Esophagus mucosa (tissue), 1 donor: Measurements from ENCODE around the gene ADARB1. TPM values are rescaled to one million over a fixed set of nuclear protein-coding genes. Genes with fewer than 3 reads are reported as not detected.
"Not testable (repeated sequence)": the region's sequence is repeated elsewhere in the genome, so short reads cannot be mapped to it uniquely, and the experiment has no call there.

Source experiments
- ATAC-seq: fragments of 200-7000 bp; cut with Tn5 transposase; one replicate; pipeline ENCODE4 v1.9.1; 2020
- total RNA-seq: library from RNA; stranded (reverse); gene quantifications from one replicate; pipeline ENCODE4 v1.2.4, GENCODE V29; 2023
- donor health status: DM: yes; HTN: yes; CAD: no.

Gene ADARB1
- total RNA-seq, 1 donor from 2014 or later = 5.9 TPM

GRCh38 chr21:45117314-45117713 lies 42.9 kb downstream of the ADARB1 start:
- ATAC-seq = no peak

GRCh38 chr21:45118099-45118498 lies 43.7 kb downstream of the ADARB1 start:
- no peak for ATAC-seq

- ATAC-seq = no peak
Observed at GRCh38 chr21:45119812-45120211, 45.4 kb downstream of the ADARB1 start.

- no peak for ATAC-seq
Observed at GRCh38 chr21:45120975-45121374, 46.6 kb downstream of the ADARB1 start.

GRCh38 chr21:45122030-45122429 lies 47.6 kb downstream of the ADARB1 start:
- ATAC-seq = no peak

GRCh38 chr21:45122432-45123132 lies 48.2 kb downstream of the ADARB1 start:
- ATAC-seq = no peak

GRCh38 chr21:45123440-45123839 lies 49.1 kb downstream of the ADARB1 start:
- no peak for ATAC-seq

- ATAC-seq = no peak
Observed at GRCh38 chr21:45124596-45124995, 50.2 kb downstream of the ADARB1 start.

- no peak for ATAC-seq
Observed at GRCh38 chr21:45125357-45125756, 51.0 kb downstream of the ADARB1 start.

- no peak for ATAC-seq
Observed at GRCh38 chr21:45126204-45126626, 51.8 kb downstream of the ADARB1 start.

- no peak for ATAC-seq
Observed at GRCh38 chr21:45126983-45127382, 52.6 kb downstream of the ADARB1 start.

GRCh38 chr21:45127937-45128336 lies 53.6 kb downstream of the ADARB1 start:
- ATAC-seq = no peak

GRCh38 chr21:45128613-45129188 lies 54.3 kb downstream of the ADARB1 start:
- ATAC-seq = peak; percentile 76

GRCh38 chr21:45129189-45129923 lies 55.0 kb downstream of the ADARB1 start:
- ATAC-seq = peak; percentile 72

GRCh38 chr21:45130324-45130774 lies 56.0 kb downstream of the ADARB1 start:
- peak; percentile 55 for ATAC-seq

- ATAC-seq = no peak
Observed at GRCh38 chr21:45131537-45131999, 57.2 kb downstream of the ADARB1 start.

GRCh38 chr21:45132841-45133573 lies 58.6 kb downstream of the ADARB1 start:
- ATAC-seq = no peak

GRCh38 chr21:45133574-45134278 lies 59.3 kb downstream of the ADARB1 start:
- ATAC-seq = not testable (repeated sequence)

- no peak for ATAC-seq
Observed at GRCh38 chr21:45134279-45135076, 60.1 kb downstream of the ADARB1 start.

- no peak for ATAC-seq
Observed at GRCh38 chr21:45135122-45135521, 60.7 kb downstream of the ADARB1 start.

GRCh38 chr21:45135868-45136267 lies 61.5 kb downstream of the ADARB1 start:
- ATAC-seq = no peak
